H4 (cell line): ENCODE data around the gene AKAP8. TPM values are rescaled to one million over a fixed set of nuclear protein-coding genes. Genes with fewer than 3 reads are reported as not detected.
"Not testable (repeated sequence)": the region's sequence is repeated elsewhere in the genome, so short reads cannot be mapped to it uniquely, and the experiment has no call there.

Experiments
- DNase-seq: peaks from one replicate; pipeline ENCODE4 v3.0.0-alpha.2; 2015; ENCODE audit warnings: low spot score
- total RNA-seq: library from RNA; depleted of rRNA; stranded (reverse); fragments of >200 nt; shearing (Covaris generic); gene quantifications from 2 replicates; pipeline ENCODE4 v1.2.3, GENCODE V29; 2014

AKAP8 gene
- total RNA-seq, 1 experiment from 2014 or later = 14.4 TPM

GRCh38 chr19:15404097-15404779, 24.7 kb upstream of the AKAP8 start:
- no peak for DNase-seq

- DNase-seq = no peak
Measured at GRCh38 chr19:15403151-15403531, 23.6 kb upstream of the AKAP8 start.

- no peak for DNase-seq
Measured at GRCh38 chr19:15402411-15403150, 23.0 kb upstream of the AKAP8 start.

GRCh38 chr19:15401397-15401710, 21.8 kb upstream of the AKAP8 start:
- DNase-seq = no peak

GRCh38 chr19:15400521-15401396, 21.2 kb upstream of the AKAP8 start:
- DNase-seq = no peak

- DNase-seq = no peak
Measured at GRCh38 chr19:15399635-15400034, 20.0 kb upstream of the AKAP8 start.

- no peak for DNase-seq
Measured at GRCh38 chr19:15399234-15399515, 19.6 kb upstream of the AKAP8 start.

GRCh38 chr19:15398501-15399233, 19.1 kb upstream of the AKAP8 start:
- DNase-seq = no peak

- DNase-seq = no peak
Measured at GRCh38 chr19:15397782-15398181, 18.2 kb upstream of the AKAP8 start.

GRCh38 chr19:15397236-15397635, 17.6 kb upstream of the AKAP8 start:
- DNase-seq = no peak

GRCh38 chr19:15396436-15396835, 16.8 kb upstream of the AKAP8 start:
- DNase-seq = no peak

- not testable (repeated sequence) for DNase-seq
Measured at GRCh38 chr19:15395251-15395650, 15.7 kb upstream of the AKAP8 start.

- DNase-seq = no peak
Measured at GRCh38 chr19:15394426-15394825, 14.8 kb upstream of the AKAP8 start.

- DNase-seq = no peak
Measured at GRCh38 chr19:15393963-15394362, 14.4 kb upstream of the AKAP8 start.

GRCh38 chr19:15390814-15391213, 11.2 kb upstream of the AKAP8 start:
- DNase-seq = no peak

- no peak for DNase-seq
Measured at GRCh38 chr19:15381864-15382263, 2.3 kb upstream of the AKAP8 start.

- no peak for DNase-seq
Measured at GRCh38 chr19:15381429-15381828, 1.8 kb upstream of the AKAP8 start.

GRCh38 chr19:15379999-15380647, 536 bp upstream of the AKAP8 start:
- DNase-seq = peak; percentile 85

GRCh38 chr19:15378534-15379082, 979 bp downstream of the AKAP8 start:
- peak; percentile 46 for DNase-seq

- DNase-seq = no peak
Measured at GRCh38 chr19:15374796-15375440, 4.7 kb downstream of the AKAP8 start.

- no peak for DNase-seq
Measured at GRCh38 chr19:15374105-15374651, 5.4 kb downstream of the AKAP8 start.
